Activated T-helper 1 cell treated with Interleukin-2 at 50 U/mL for 16 hours (primary cell): ENCODE measurements around the gene GTPBP1.

Source experiments
- DNase-seq: peaks from one replicate; pipeline ENCODE4 v3.0.0-alpha.2; 2020; ENCODE audit warnings: low read depth

GTPBP1 gene

DNA sequence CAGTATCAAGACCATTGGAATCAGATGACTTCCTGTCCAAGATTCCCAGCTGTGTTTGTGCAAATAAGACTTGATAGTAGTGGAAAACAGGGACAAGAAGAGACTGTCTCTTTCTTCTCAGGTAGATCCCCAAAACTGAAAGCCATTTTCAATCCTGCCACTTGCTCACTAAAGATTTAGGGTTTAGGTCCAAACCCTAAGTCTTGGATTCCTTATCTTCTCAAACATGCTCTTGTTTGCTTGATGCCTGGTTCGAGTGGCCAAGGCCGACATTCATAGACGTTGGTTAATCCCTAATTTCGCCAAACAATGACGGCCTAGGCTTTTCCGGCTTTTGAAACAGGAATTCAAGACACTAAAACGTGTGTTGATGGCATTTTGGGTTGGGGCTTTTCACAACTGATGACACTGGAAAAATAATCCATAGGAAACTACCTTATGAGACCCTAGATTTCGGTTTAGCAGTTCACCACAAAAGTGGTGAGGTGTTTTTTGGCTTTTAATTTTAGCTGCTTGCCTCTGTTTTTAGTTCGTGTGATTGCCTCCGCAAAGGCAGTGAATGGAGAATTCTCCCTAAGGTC is 1.0 kb upstream of the GTPBP1 start:
- no peak for DNase-seq

DNA sequence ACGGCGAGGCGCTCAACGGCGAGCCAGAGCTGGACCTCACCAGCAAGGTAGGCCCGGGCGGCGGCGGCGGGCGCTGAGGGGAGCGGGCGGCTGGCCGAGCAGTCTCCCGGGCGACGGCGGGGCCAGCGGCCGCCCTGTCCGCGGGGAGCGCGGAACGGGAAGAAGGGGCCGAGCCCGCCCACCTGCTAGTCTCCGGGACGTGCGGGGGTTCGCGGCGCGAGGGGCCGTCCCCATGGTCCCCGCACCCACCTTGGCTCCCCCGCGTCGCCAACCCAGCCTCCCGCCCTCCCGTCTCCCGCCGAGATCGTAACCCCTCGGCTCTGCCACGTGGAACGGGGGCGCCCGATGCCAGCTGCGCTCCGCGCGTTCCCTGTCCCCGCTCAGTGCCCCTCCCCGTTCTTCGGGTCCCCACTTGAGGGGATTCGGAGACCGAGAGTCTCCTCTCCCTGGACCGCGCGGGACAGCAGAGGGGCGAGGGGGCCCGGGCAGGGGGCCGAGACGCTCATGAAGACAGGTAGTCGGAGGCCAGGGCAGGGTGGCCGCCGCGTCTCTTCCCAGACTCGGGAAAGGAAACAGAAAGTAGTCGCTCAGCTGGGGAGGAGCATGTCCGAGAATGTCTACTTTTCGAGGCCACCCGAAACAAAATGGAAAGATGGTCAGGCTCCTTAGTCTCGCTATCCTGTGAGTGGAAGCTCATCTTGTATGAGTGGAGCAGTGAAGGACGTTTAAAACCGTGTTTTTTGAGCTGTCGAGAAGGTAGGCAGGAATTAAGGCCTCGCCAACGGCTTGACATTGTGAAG is 557 bp downstream of the GTPBP1 start:
- DNase-seq, result no peak

DNA sequence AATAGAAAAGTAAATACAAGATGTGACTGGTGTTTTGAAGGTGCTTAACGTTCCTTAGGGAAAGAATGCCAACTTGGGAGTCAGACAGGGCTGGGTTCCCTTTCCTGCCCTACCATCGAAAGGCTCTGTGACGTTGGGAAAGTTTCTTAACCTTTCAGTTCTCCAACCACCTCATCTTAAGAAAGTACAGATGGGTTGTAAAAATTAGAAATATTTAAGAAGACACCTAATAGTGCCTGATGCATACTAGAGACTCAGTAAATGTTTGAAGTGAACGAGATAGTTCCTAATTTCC is 1.1 kb downstream of the GTPBP1 start:
- DNase-seq, result no peak

DNA sequence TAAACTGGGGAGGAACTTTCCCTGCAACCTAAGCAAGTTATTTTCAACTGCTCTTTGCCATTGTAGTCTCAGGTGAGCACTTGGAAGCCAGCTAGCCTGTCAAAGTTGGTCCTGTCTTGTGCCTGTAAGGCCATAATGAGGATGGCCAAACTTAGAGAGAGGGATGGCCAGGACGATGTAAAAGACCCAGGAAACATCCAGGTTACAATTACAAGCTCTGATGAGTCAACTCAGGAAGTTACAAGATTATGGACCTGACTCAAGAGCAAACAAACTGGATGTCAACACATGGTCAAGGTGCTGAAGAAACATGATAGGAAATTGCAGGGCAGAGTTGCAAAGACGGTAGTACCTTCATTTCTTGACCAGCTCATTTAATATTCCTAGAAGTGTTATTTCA is 1.6 kb downstream of the GTPBP1 start:
- DNase-seq, result no peak

DNA sequence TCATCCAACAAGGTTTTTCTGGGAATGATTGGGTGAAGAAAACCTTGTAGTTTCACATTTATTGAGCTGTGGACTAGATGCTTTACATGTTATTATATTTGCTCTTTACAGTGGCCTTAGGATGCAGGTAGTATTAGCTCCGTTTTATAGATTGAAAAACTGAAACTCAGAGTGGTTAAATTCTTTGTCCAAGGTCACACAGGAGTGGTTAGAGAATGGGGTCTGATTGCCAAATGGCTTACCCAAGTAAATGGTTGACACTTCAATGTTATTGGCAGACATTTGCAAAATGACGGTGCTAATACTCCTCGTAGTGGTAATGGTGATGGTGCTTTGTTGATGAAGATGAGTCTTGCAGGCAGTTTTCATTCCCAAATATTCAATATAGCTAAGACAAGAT is 2.2 kb downstream of the GTPBP1 start:
- no peak for DNase-seq

DNA sequence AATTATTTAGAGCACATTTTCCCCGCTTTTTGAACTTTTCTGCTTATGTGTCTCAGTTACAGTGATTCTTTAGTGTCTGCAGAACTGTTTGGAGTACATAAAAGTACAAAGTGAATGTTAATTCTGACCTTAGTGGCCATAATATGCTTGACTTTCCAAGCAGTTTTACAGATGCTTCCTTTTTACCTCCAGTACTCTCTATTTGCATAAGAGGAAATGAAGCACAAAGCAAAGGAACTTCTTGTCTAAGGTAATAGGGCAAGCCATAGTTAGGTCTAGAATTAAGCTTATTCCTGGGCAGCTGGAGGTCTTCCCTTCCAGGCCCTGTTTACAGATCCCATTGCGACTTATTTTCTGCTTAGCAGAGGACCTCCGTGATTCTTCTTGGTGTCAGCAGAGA is 3.6 kb downstream of the GTPBP1 start:
- no peak for DNase-seq

DNA sequence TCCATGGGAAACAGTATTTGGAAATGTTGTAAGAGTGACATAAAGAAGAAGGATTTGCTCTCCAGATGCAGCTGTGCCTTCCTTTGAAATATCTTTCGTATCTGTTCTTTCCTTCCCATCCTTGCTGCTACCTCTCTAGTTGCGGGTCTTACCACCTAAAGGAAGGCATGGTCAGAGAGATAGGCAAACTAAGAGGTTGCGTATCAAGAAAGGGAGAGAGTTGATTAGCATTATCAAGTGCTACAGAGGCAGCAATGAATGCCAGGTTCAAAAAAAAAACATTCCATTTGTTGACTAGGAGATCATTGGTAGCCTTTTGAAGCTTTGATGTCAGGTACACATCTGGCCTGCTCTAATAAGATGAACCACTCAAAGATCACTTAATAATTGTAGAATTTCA is 4.6 kb downstream of the GTPBP1 start:
- no peak for DNase-seq

DNA sequence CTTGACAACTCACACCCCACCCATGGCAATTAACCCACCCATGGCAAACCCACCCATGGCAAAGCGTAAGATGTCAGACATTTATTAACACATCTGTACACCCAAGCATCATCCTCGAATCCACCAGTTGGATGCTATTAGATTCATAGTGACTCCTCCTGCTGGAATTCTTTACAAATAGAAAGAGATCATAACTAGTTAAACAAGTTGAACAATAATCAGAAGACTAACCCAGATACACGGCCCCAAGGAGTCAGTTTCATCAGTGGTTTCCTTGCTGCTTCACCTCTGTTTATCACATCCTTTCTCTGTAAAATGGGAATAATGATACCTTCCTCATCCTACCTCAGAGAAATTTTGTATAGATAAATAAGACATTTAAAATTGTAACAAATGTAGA is 5.1 kb downstream of the GTPBP1 start:
- no peak for DNase-seq

DNA sequence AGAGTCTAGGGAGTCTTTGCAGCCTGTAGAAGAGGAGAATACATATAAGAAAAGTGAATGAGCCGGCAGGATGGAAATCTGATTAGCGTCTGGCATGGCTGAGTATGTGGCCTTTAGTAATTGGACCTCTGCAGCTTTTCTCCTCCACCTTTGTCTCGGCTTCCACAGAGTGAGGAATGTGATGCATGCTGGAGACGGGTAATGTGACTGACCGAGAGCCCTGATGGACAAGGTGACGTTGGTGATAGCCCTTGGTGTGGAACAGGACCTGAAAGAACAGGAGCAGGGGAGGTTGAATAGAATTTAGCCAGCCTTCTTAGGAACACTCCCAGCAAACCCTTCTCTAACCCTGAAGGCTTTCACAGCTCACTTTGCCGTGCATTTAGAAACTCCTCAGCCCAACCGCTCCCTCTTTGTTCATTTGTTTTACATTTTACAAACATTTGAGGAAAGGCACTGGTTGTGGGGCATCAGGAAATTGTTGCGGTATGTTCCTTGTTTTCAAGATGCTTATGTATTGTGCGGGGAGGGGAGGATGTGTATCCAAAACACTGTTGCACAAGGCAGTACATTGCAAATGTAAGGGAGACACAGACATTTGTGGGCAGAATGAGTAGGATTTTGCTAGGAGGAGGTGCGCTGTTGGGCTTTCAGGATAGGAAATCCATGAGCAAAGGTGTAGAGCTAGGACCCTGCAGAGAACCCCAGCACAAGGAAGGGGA is 6.9 kb downstream of the GTPBP1 start:
- no peak for DNase-seq

DNA sequence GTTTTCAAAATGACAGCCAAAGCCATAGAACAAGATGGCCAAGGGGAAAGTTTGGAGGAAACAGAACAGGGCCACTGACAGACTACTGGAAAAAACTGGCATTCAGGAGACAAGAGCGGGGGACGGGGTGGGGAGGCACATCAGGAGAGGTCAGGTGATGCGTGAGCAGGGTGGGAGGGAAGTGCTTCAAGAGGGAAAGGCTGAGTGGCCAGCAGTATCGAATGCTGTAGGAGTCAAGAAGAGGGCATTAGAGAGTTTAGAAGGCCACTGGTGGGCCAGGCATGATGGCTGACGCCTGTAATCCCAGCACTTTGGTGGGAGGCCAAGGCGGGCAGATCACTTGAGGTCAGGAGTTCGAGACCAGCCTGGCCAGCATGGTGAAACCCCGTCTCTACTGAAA is 8.2 kb downstream of the GTPBP1 start:
- DNase-seq, result no peak

DNA sequence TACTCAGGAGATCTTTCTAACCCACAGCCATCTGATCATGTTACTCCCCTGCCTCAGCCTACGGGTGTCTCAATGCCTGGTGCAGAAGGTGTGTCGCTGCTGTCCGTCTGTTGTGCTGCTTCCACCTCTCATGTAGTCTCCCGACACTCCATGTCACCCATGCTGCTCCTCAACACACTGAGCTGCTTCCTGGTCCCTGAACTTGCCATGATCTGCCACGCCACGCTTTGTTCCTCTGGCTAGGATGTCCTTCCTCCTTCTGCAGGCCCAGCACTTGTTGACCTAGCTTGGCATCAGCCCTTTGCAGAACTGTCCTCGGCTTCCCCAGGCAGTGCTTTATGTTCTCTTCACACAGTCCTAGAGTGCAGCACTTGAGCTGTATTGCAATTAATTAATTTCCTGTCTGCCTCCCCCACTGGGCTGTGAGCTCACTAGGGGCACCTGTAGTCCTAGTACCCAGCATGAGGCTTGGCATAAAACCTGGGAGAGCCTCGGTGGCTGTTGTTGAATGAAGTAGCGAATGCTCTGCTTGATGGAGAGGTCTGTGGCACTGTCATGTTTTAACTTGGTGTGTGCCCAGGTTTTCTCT is 9.5 kb downstream of the GTPBP1 start:
- no peak for DNase-seq

DNA sequence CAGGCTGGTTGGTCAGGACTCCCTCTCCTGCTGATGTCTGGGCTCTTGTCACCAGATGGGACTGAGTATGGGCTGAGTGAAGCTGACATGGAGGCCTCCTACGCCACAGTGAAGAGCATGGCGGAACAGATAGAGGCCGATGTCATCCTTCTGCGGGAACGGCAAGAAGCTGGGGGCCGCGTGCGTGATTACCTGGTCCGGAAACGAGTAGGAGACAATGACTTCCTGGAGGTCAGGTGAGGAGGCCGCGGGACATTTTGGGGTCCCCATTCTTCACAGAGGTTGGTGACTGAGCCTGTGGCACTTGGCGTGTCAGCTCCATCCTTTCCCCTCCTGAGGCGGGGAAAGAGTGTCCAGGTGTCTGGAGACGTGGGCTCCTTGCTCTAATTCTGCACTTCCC is 10.1 kb downstream of the GTPBP1 start:
- no peak for DNase-seq

DNA sequence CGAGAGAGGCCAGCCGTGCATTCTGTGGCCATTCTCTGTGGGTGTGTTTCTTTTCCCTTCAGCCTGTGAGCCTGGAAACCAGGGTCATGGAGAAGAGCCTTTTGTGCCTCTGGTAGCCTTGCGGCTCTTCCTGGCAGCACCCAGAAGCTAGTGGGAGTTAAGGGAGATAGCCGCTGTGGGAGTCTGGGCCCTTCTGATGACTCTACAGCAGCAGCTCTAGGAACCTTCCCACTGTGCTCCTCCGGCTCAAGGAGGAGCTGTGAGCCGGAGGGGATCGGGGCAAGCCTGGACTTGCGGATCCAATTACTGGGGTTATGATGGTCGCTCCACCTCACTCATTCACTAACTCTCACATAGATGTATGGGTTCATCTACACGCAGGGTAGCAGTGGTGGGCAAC is 10.5 kb downstream of the GTPBP1 start:
- DNase-seq, result no peak

DNA sequence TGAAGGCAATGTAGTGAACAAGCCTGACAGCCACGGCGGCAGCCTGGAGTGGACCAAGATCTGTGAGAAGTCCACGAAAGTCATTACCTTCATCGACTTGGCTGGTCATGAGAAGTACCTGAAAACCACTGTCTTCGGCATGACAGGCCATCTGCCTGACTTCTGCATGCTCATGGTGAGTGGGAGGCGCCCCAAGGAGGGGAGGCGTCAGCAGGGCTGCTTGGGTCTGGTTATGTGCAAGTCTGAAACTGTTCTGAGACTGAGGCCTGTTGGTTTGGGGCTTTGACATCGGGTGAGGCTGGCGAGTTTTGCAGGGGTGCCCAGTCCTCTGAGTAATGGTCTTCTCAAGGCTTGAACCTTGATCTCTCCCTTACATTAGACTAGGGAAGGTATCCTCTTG is 11.1 kb downstream of the GTPBP1 start:
- no peak for DNase-seq

DNA sequence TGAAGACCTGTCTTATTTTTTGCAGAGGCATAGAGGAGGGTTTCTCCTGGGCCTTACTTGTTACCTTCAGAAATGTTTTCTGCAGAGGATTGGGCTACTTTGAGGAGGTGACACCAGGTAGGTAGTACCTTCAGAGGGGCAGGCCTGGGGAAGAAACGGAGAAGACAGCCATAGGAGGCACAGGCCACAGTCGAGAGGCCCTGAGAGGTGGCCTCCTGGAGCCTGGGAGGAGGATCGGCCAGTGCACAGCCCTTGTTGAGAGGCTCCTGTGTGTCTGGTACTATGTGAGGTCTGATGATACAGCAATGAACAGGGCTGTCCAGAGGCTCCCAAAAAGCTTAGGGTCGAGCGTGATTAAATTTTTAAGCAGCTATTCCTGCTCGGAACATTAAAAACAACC is 11.5 kb downstream of the GTPBP1 start:
- DNase-seq, result no peak

DNA sequence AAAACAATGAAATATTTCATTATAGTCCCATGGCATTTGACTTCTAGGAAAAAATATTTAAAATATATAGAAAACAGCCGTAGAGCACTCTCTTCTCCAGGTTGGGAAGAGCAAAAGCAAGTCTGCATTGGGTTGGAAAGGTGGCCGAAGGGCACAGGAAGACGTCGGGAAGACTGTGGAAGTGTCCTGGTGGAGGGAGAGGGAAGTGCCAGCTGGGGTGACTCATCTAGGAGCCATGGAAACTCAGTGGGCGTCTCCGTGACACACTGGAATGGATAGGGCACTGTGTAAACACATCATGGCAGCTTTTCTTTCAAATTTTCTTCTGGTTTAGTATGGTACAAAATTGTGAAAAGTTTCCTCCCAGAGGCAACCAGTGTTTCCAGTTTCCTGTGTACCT is 12.7 kb downstream of the GTPBP1 start:
- DNase-seq, result no peak

DNA sequence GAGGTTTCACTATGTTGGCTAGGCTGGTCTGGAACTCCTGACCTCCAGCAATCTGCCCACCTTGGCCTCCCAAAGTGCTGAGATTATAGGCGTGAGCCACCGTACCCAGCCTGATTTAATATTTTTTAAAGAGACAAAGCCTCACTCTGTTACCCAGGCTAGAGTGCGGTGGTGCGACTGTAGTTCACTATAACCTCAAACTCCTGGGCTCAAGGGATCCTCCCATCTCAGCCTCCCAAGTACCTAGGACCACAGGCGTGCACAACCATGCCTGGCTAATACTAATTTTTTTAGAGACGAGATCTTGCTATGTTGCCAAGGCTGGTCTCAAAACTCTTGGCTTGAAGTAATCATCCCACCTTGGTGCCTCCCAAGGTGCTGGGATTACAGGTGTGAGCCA is 13.5 kb downstream of the GTPBP1 start:
- no peak for DNase-seq

DNA sequence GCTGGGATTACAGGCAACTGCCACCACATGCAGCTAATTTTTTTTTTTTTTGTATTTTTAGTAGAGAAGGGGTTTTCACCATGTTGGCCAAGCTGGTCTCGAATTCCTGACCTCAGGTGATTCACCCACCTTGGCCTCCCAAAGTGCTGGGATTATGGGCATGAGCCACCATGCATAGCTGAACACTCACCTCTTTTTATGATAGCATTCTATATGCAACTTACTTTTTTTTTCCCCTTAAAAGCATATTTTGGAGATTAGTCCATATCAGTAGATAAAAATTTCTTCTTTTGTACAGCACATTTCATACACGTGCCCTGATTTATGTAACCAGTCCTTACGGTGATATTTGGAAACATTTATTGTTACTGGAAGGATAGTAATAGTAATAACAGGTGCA is 14.6 kb downstream of the GTPBP1 start:
- no peak for DNase-seq

DNA sequence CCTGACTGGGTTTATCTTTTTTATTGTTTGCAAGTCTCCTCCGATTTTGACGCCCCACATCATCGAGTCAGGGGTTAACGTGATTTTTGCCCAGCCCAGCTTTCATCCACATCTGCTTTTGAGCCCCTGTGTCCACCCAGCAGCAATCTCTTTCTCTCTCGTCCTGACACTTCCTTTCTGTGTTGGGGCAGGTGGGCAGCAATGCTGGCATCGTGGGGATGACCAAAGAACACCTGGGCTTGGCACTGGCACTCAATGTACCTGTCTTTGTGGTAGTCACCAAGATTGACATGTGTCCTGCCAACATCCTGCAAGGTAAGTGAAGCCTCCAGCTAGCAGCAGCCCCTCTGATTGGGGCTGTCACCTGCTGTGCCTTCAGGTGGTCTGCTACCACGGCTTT is 15.8 kb downstream of the GTPBP1 start:
- no peak for DNase-seq

DNA sequence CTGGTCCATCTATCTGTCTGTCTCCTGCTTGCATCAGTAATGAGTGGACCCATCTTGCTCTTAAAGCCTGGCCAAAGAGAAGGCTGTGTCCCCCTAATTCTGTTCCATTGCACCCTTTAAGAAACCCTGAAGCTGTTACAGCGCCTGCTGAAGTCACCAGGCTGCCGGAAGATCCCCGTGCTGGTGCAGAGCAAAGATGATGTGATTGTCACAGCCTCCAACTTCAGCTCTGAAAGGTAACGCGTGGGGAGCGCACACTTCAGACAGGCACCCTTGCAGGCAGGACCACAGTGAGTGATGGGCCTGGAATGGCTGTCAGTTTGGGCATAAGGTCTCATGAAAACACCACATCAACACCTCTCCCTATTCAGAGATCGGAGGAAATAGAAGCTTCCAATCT is 18.4 kb downstream of the GTPBP1 start:
- no peak for DNase-seq

DNA sequence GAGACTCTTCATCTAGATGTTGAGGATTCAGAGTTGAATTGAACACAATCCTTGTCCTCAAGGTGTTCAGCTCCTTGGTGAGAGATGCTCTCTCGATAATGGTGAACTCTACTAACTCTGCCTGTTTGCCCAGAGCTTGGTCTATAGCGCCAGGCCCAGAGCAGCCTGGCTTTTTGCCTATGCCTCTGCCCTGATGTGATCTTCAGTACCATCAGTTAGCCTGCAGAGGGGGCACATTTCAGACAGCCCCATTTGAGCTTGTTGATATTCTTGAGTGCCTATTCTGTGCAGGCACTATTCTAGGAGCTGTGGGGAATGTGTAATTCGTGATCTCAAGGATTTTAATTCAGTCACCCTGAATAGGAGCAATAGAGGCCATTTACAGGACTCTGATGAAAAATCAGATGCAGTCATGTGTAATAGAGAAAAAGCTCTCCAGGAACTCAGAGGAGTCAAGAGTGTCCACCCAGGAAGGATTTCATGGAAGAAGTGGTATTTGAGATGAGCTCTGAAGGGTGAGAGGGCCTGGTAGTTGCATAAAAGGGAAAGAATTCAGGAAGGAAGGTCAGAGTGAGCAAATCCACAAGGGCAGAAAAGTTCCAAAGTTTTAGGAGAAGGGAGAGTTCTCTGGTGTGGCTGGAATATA is 19.3 kb downstream of the GTPBP1 start:
- DNase-seq, result no peak

DNA sequence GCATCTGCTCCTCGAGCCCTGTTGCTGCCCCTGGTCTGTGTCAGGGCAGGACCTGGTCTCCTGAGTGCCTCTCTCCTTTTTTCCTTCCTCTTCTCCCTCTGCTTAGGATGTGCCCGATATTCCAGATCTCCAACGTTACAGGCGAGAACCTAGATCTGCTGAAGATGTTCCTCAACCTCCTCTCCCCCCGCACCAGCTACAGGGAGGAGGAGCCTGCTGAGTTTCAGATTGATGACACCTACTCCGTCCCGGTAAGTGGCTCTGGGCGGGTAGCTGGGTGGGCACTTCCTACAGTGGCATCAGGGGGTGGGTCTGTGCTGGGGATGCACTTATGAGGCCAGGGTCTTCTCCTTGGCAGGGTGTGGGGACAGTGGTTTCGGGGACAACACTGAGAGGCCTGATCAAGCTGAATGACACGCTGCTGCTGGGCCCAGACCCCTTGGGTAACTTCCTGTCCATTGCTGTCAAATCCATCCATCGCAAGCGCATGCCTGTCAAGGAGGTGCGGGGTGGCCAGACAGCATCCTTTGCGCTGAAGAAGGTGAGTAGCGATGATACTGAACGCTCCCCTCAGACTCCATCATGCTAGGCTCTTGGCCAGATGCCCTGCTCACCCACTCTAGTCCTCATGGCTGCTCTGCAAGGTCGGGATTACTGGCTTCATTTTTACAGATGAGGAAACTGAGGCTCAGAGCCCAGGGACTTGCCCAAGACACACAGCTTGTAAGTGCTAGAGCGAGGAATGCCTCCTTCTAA is 20.3 kb downstream of the GTPBP1 start:
- DNase-seq, result no peak
